Inferior parietal cortex (tissue), 1 donor: ENCODE results near the gene HIPK1.
"Not testable (repeated sequence)": the region's sequence is repeated elsewhere in the genome, so short reads cannot be mapped to it uniquely, and the experiment has no call there.

Experiments
- DNase-seq: peaks from one replicate; pipeline ENCODE4 v3.0.0-alpha.2; 2016; ENCODE audit errors: extremely low spot score

HIPK1 gene

GRCh38 chr1:114009393-114009792 is 80.3 kb downstream of the HIPK1 start:
- DNase-seq = no peak

DNA sequence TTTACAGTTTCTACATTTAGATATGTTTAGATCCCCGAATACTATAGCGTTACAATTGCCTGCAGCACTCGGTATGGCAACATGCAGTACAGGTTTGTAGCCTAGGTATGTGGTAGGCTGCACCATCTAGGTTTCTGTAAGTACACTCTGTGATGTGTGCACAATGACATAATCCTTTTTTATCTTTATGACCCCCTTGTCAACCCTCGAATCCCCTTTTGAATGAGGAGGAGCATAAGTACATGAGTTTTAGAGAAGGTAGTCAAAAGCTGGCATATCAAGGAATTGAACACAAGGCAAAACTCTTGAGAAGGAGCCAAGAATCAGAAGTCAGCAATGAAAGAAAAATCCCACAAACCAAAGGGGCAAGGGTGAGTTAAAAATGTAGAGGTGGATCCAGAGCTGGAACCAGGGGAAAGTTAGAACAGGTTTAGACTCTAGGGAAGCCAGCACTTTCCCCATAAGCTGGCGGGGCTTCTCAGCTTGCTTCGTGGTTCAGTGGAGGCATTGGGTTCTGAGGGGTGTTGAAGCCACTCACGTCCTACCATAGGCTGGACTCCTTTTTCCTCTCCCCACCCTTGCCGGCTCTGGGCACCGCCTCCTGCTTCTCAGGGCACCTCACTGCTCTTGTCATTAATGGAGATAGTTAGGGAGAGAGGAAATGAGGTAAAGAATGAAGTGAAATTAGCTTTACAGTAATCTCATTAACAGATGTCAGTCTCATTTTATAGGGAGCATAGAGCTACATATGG is 81.5 kb downstream of the HIPK1 start:
- DNase-seq = no peak

GRCh38 chr1:114011796-114012195 is 82.7 kb downstream of the HIPK1 start:
- DNase-seq = no peak

- DNase-seq = no peak
These were observed 86.0 kb downstream of the HIPK1 start for GRCh38 chr1:114015075-114015474.

- not testable (repeated sequence) for DNase-seq
These were observed 90.6 kb downstream of the HIPK1 start for GRCh38 chr1:114019724-114020123.

DNA sequence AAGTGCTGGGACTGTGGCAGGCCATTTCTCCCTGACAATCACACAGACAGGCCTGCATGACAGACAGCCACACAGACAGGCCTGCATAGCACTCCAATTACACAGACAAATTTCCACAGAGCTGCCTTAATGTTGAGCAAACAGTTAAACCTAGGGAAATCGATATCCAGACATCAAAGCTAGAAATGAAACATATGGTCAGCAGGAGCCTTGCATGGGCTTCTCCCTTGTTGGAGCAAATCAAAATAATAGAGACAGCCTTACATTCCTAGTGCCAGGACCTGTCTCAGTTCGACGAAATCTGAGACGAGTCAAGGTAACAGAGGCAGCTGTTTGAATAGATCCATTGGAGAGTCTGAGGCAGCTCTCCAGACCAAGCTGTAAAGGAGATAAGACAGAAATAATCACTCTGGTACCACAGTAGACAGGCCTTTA is 92.6 kb downstream of the HIPK1 start:
- DNase-seq = no peak

DNA sequence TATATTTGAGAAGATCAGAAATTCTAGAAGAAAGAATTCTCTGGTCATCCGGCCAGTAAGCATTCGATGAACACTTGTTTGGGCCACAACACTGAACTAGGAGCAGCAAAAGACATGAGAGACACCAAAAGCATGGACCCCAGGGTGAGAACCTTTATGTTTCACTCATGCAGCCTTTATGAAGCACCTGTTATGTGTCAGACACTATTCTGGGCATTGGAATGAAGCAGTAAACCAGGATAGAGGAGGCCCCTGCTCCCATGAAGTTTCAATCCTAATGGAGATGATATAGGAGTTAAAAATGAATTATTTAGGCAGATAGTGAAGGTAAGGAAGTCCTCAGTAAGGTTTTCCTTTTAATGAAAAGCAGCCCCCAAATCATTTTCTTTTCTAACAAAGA is 93.8 kb downstream of the HIPK1 start:
- no peak for DNase-seq

GRCh38 chr1:114023377-114023776 is 94.3 kb downstream of the HIPK1 start:
- no peak for DNase-seq

DNA sequence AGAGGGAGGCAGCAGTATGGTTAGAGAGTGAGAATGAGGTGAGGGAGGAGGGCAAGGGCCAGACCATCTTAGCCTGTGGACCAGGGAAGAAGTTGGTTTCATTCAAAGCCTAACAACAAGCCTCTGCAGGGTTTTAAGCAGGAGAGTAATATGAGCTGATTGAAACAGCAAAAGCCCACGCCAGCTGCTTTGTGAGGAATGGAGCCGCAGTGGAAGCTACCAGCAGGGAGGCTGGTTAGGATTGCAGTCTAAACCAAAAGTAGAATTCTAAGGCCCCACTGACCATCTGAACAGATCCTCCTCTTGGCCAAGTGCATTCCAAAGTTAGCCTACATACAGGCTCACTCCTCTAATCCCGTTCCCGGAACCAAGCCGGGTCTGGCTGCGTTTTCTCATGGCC is 94.9 kb downstream of the HIPK1 start:
- DNase-seq = no peak

DNA sequence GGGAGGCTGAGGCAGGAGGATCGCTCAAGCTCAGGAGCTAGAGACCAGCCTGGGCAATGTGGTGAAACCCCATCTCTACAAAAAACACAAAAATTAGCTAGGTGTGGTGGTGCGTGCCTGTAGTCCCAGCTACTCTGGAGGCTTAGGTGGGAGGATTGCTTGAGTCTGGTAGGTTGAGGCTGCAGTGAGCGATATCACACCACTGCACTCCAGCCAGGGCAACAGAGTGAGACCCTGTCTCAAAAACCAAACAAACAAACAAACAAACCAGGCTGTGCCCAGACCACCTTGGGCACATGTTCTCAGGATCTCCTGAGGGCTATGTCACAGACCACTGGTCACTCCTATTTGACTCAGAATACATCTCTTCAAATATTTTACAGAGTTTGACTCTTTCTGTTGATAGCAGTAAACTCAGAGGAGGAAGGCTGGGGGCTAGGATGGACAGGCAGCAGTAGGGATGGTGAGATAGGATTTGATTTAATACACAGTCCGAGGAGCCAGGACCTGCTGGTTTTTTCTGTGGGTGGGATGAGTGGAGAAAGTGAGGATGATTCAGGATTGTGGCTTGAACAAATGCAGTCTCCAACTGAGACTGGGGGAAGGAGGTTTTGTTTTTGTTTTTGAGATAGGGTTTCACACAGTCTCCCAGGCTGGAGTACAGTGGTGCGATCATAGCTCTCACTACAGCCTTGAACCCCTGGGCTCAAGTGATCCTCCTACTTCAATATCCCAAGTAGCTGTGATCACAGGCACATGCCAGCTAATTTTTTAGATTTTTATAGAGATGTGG is 96.7 kb downstream of the HIPK1 start:
- no peak for DNase-seq

- DNase-seq = no peak
These were observed 97.7 kb downstream of the HIPK1 start for GRCh38 chr1:114026797-114027196.
